ENCODE measurements around the gene RFX4.
A peak's percentile ranks its signal among the peaks of the same experiment; 100 is the strongest.

RFX4 gene

GRCh38 chr12:106774005-106774807 lies 191.4 kb downstream of the RFX4 start, which contains the start of gene RIC8B:
Gene RIC8B, plus strand, starts transcription at chr12:106774682. Its CDS starts 64 bp downstream, at chr12:106774746.
- Histone ChIP-seq H3K27me3 (ENCODE audit: control insufficient read depth, insufficient read depth, low read length) (no peaks in the 10 kb centered on the region), H3K36me3 (ENCODE audit: control insufficient read depth, insufficient read depth, low read length) (no peaks in the 10 kb centered on the region), H3K4me1 (ENCODE audit: control insufficient read depth, insufficient read depth, low read length) (peaks cover 5% of the 10 kb centered on the region; the same call in 1 of the 2 replicates), H3K9me3 (ENCODE audit: control insufficient read depth, insufficient read depth, low read length) (no peaks in the 10 kb centered on the region), H3K27ac (ENCODE audit: low read length) (no peak within 1 kb of the TSS), H3K4me3 (ENCODE audit: low read length) (peak within 1 kb of the TSS; percentile 73)
- peak; percentile 98 for DNase-seq (ENCODE audit: low read depth, low spot score)
- WGBS (ENCODE audit: insufficient coverage, insufficient read length), result no CpG with 5 or more reads among the region's 66 CpGs

DNA sequence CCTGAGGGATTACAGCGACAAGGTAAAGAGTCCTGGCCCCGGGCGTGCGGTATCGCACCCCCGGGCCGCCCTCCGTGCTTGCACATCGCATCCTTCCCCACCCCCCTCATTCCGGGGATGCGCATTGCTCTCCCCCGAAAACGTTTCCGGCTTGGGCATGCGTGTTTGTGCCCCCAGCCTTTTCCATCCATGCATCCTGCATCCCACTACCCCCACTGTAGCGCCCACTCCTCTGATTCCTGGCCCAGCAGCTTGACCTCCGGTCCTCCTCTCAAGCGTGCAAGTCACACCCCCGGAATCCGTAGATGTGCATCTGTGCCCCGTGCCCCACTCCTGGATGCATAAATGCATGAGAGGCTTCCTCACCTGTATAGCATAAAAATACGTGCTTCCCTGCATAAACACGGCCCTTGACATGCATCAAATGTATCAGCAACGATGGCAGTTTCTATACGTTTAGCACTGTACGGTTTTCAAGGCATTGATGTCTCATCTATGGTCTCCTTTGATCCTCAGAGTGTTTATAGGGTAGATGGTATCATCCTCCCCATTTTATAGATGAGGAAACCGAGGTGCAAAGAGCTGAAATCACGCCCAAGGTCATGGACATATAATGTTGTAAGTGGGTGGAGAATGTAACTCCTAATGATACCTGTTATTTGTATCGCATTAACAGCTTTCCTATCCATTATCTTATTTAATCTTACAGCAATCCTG lies 192.2 kb downstream of the RFX4 start:
- H3K4me1 ChIP-seq (ENCODE audit: control insufficient read depth, insufficient read depth, low read length), result peaks cover 2% of the 10 kb centered on the region; the same call in 1 of the 2 replicates
- H3K27ac ChIP-seq (ENCODE audit: low read length), result no peak overlapping the region
- H3K9me3 ChIP-seq (ENCODE audit: control insufficient read depth, insufficient read depth, low read length), result no peaks in the 10 kb centered on the region
- H3K27me3 ChIP-seq (ENCODE audit: control insufficient read depth, insufficient read depth, low read length), result no peaks in the 10 kb centered on the region
- WGBS (ENCODE audit: insufficient coverage, insufficient read length), result no CpG with 5 or more reads among the region's 29 CpGs
- no peak for DNase-seq (ENCODE audit: low read depth, low spot score)
- H3K36me3 ChIP-seq (ENCODE audit: control insufficient read depth, insufficient read depth, low read length), result no peaks in the 10 kb centered on the region
- peak overlapping the region; percentile 73 for H3K4me3 ChIP-seq (ENCODE audit: low read length)

DNA sequence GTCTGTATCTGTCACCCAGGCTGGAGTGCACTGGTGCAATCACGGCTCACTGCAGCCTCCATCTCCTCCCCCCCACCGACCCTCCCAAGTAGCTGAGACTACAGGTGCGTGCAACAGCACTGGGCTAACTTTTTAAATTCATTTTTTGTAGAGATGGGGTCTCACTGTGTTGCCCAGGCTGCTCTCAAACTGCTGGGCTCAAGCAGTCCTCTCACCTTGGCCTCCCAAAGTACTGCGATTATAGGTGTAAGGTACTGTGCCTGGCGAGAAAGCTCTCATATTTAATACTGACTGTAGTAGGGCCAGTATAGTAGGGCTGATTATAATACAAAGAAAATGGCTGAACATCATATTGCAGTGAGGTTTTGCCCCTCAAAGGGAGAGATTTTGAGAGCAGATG lies 194.1 kb downstream of the RFX4 start:
- H3K9me3 ChIP-seq (ENCODE audit: control insufficient read depth, insufficient read depth, low read length), result no peaks in the 10 kb centered on the region
- peaks cover 2% of the 10 kb centered on the region; the same call in 1 of the 2 replicates for H3K4me1 ChIP-seq (ENCODE audit: control insufficient read depth, insufficient read depth, low read length)
- no peaks in the 10 kb centered on the region for H3K27me3 ChIP-seq (ENCODE audit: control insufficient read depth, insufficient read depth, low read length)
- no peaks in the 10 kb centered on the region for H3K36me3 ChIP-seq (ENCODE audit: control insufficient read depth, insufficient read depth, low read length)
- no peak overlapping the region for H3K27ac ChIP-seq (ENCODE audit: low read length)
- H3K4me3 ChIP-seq (ENCODE audit: low read length), result no peak overlapping the region
- no peak for DNase-seq (ENCODE audit: low read depth, low spot score)
- no CpG with 5 or more reads among the region's 5 CpGs for WGBS (ENCODE audit: insufficient coverage, insufficient read length)

DNA sequence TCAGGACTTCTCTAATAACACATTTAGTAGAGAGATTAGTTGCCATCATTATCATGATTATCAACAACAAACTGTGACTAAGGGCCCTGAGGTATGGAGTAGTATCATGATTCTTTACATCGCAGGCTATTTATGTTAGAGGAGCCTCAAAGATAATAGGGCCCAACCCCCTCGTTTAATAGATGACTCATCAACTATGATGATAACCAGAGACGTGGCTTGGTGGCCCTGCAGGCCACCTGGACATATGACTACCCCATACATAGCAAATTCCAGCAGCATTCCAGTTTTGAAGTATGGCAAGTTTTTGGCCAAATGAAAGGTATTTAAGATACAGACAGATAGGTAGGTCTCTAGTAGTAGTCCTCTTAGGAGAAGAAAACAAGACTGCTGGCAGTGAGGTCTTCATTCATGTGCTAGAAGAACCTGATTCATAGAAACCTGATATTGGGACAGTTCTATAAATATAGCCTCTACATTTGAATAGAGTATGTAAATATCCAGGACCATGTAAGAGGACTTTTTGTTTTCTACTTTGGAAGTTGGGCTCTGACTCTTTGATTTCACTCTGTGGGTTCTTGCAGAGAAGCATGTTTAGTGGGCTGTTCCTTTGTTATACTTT lies 197.3 kb downstream of the RFX4 start:
- H3K36me3 ChIP-seq (ENCODE audit: control insufficient read depth, insufficient read depth, low read length), result no peaks in the 10 kb centered on the region
- no peaks in the 10 kb centered on the region for H3K9me3 ChIP-seq (ENCODE audit: control insufficient read depth, insufficient read depth, low read length)
- no peak for DNase-seq (ENCODE audit: low read depth, low spot score)
- H3K4me3 ChIP-seq (ENCODE audit: low read length), result no peak overlapping the region
- no peak overlapping the region for H3K27ac ChIP-seq (ENCODE audit: low read length)
- no peaks in the 10 kb centered on the region for H3K27me3 ChIP-seq (ENCODE audit: control insufficient read depth, insufficient read depth, low read length)
- WGBS (ENCODE audit: insufficient coverage, insufficient read length), result no CpG with 5 or more reads among the region's 3 CpGs
- peaks cover 3% of the 10 kb centered on the region; the same call in 1 of the 2 replicates for H3K4me1 ChIP-seq (ENCODE audit: control insufficient read depth, insufficient read depth, low read length)

GRCh38 chr12:106782619-106783018 lies 199.8 kb downstream of the RFX4 start:
- no CpG with 5 or more reads among the region's 1 CpG for WGBS (ENCODE audit: insufficient coverage, insufficient read length)
- Histone ChIP-seq H3K9me3 (ENCODE audit: control insufficient read depth, insufficient read depth, low read length) (no peaks in the 10 kb centered on the region), H3K4me1 (ENCODE audit: control insufficient read depth, insufficient read depth, low read length) (peaks cover 3% of the 10 kb centered on the region; the same call in 1 of the 2 replicates), H3K36me3 (ENCODE audit: control insufficient read depth, insufficient read depth, low read length) (no peaks in the 10 kb centered on the region), H3K27ac (ENCODE audit: low read length) (no peak overlapping the region), H3K4me3 (ENCODE audit: low read length) (no peak overlapping the region), H3K27me3 (ENCODE audit: control insufficient read depth, insufficient read depth, low read length) (no peaks in the 10 kb centered on the region)
- no peak for DNase-seq (ENCODE audit: low read depth, low spot score)

DNA sequence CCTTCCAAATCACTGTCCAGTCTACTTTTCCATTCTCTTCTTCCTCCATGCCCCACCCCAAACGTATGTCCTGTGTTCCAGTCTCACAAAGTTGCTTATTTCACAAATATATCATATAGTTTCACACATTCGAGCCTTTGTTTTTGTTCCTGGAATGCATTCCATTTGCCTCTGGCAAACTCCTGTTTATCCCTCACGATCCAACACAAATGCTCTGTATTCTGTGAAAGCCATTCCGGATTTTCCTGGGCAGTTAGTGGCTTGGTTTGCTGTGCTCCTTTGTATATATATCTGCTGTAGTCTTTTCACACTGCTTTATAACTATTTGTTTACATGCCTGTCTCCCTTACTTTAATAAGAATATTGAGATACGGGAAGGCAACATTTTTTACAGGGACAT lies 200.7 kb downstream of the RFX4 start:
- H3K27ac ChIP-seq (ENCODE audit: low read length), result no peak overlapping the region
- no peak for DNase-seq (ENCODE audit: low read depth, low spot score)
- peaks cover 3% of the 10 kb centered on the region; the same call in 1 of the 2 replicates for H3K4me1 ChIP-seq (ENCODE audit: control insufficient read depth, insufficient read depth, low read length)
- H3K36me3 ChIP-seq (ENCODE audit: control insufficient read depth, insufficient read depth, low read length), result no peaks in the 10 kb centered on the region
- no CpG with 5 or more reads among the region's 5 CpGs for WGBS (ENCODE audit: insufficient coverage, insufficient read length)
- H3K27me3 ChIP-seq (ENCODE audit: control insufficient read depth, insufficient read depth, low read length), result no peaks in the 10 kb centered on the region
- H3K9me3 ChIP-seq (ENCODE audit: control insufficient read depth, insufficient read depth, low read length), result no peaks in the 10 kb centered on the region
- H3K4me3 ChIP-seq (ENCODE audit: low read length), result no peak overlapping the region

- no peaks in the 10 kb centered on the region for H3K9me3 ChIP-seq (ENCODE audit: control insufficient read depth, insufficient read depth, low read length)
- H3K36me3 ChIP-seq (ENCODE audit: control insufficient read depth, insufficient read depth, low read length), result no peaks in the 10 kb centered on the region
- no peaks in the 10 kb centered on the region for H3K4me1 ChIP-seq (ENCODE audit: control insufficient read depth, insufficient read depth, low read length)
- no peak overlapping the region for H3K27ac ChIP-seq (ENCODE audit: low read length)
- no peak for DNase-seq (ENCODE audit: low read depth, low spot score)
- H3K27me3 ChIP-seq (ENCODE audit: control insufficient read depth, insufficient read depth, low read length), result no peaks in the 10 kb centered on the region
- no CpG with 5 or more reads among the region's 2 CpGs for WGBS (ENCODE audit: insufficient coverage, insufficient read length)
- H3K4me3 ChIP-seq (ENCODE audit: low read length), result no peak overlapping the region
These were observed 207.2 kb downstream of the RFX4 start for GRCh38 chr12:106790020-106790419.

GRCh38 chr12:106791531-106791930 lies 208.7 kb downstream of the RFX4 start:
- no peaks in the 10 kb centered on the region for H3K27me3 ChIP-seq (ENCODE audit: control insufficient read depth, insufficient read depth, low read length)
- H3K36me3 ChIP-seq (ENCODE audit: control insufficient read depth, insufficient read depth, low read length), result no peaks in the 10 kb centered on the region
- H3K4me3 ChIP-seq (ENCODE audit: low read length), result no peak overlapping the region
- no peaks in the 10 kb centered on the region for H3K9me3 ChIP-seq (ENCODE audit: control insufficient read depth, insufficient read depth, low read length)
- no peak for DNase-seq (ENCODE audit: low read depth, low spot score)
- no peaks in the 10 kb centered on the region for H3K4me1 ChIP-seq (ENCODE audit: control insufficient read depth, insufficient read depth, low read length)
- no peak overlapping the region for H3K27ac ChIP-seq (ENCODE audit: low read length)

DNA sequence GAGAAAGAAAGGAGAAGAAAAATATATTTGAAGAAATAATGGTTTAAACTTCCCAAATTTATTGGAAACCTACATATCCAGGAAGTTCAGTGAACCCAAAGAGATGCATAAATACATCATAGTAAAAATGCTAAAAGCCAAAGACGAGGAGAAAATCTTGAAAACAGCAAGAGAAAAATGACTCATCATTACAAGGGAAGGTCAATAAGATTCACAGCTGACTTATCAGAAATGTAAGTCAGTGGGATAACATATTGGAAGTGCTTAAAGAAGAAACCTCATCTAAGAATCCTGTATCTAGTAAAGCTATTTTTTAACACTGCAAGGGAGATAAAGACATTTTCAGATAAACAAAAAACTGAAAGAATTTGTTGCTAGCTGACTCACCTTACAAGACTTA lies 211.6 kb downstream of the RFX4 start:
- no peak for DNase-seq (ENCODE audit: low read depth, low spot score)
- no peaks in the 10 kb centered on the region for H3K36me3 ChIP-seq (ENCODE audit: control insufficient read depth, insufficient read depth, low read length)
- H3K27ac ChIP-seq (ENCODE audit: low read length), result no peak overlapping the region
- no peaks in the 10 kb centered on the region for H3K9me3 ChIP-seq (ENCODE audit: control insufficient read depth, insufficient read depth, low read length)
- no peaks in the 10 kb centered on the region for H3K27me3 ChIP-seq (ENCODE audit: control insufficient read depth, insufficient read depth, low read length)
- no peak overlapping the region for H3K4me3 ChIP-seq (ENCODE audit: low read length)
- WGBS (ENCODE audit: insufficient coverage, insufficient read length), result no CpG with 5 or more reads among the region's 1 CpG
- H3K4me1 ChIP-seq (ENCODE audit: control insufficient read depth, insufficient read depth, low read length), result no peaks in the 10 kb centered on the region

DNA sequence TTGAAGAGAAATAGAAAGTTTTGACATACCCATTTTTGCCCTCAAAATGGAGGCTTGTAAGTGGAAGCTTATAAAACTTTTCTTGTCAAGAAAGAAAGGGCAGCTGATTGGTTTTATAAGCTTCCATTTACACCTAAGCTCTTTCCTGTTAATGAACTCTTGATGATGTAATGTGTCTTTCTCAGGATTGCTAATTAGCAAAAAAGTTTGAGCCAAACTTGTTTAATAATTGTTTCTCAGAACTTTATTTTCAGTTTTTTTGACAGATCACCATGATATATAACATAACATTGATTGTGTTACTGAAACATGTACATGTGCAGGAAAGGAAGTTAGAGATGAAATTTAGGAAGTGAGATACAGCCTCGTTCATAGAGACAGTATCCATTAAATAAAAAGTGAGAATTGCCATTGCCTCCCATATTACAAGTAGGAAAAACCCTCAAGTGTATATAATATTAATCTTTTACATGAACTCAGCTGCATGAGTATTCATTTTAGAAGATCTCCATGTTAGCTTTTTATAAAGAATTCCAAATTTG lies 218.4 kb downstream of the RFX4 start:
- Histone ChIP-seq H3K9me3 (ENCODE audit: control insufficient read depth, insufficient read depth, low read length) (no peaks in the 10 kb centered on the region), H3K27me3 (ENCODE audit: control insufficient read depth, insufficient read depth, low read length) (no peaks in the 10 kb centered on the region), H3K36me3 (ENCODE audit: control insufficient read depth, insufficient read depth, low read length) (peaks cover 3% of the 10 kb centered on the region; the same call in 1 of the 2 replicates), H3K27ac (ENCODE audit: low read length) (no peak overlapping the region), H3K4me3 (ENCODE audit: low read length) (no peak overlapping the region), H3K4me1 (ENCODE audit: control insufficient read depth, insufficient read depth, low read length) (no peaks in the 10 kb centered on the region)
- no CpG with 5 or more reads among the region's 1 CpG for WGBS (ENCODE audit: insufficient coverage, insufficient read length)
- DNase-seq (ENCODE audit: low read depth, low spot score), result no peak
